Activated T-cell treated with anti-CD3 and anti-CD28 coated beads, Interleukin-2, amount 50 U/mL, for 4 hours (primary cell): ENCODE measurements around the gene UBE2E2. TPM values are rescaled to one million over a fixed set of nuclear protein-coding genes. Genes with fewer than 3 reads are reported as not detected.

Experiments used
- ATAC-seq, 2 donors: fragments of 200-7000 bp; cut with Tn5 transposase; one replicate each; pipeline ENCODE4 v1.10.0; 2021
- DNase-seq: peaks from one replicate; pipeline ENCODE4 v3.0.0-alpha.2; 2020
- H3K27me3 Mint-ChIP-seq: one replicate; pipeline ENCODE4 v1.8.0; 2021; ENCODE audit warnings: low read depth, mixed read lengths
- H3K36me3 Mint-ChIP-seq: one replicate; pipeline ENCODE4 v1.8.0; 2022; ENCODE audit warnings: mixed read lengths; ENCODE audit not compliant: insufficient read depth
- H3K4me1 Mint-ChIP-seq: one replicate; pipeline ENCODE4 v1.8.0; 2021; ENCODE audit warnings: low read depth, mixed read lengths
- H3K4me3 Mint-ChIP-seq: one replicate; pipeline ENCODE4 v1.8.0; 2021; ENCODE audit warnings: mild to moderate bottlenecking, moderate library complexity, mixed read lengths
- H3K9me3 Mint-ChIP-seq: one replicate; pipeline ENCODE4 v1.8.0; 2021; ENCODE audit warnings: mixed read lengths
- total RNA-seq, 3 donors: library from RNA; stranded (reverse); gene quantifications; one replicate each; pipeline ENCODE4 v1.2.1, GENCODE V29; 2021

The UBE2E2 gene
- total RNA-seq, 3 donors from 2014 or later, result 8.7 to 11.5 (median 10.4) TPM

- Mint-ChIP-seq H3K36me3 (no peaks in the 10 kb centered on the region), H3K27me3 (no peaks in the 10 kb centered on the region), H3K4me3 (no peak overlapping the region), H3K4me1 (no peaks in the 10 kb centered on the region), H3K9me3 (no peaks in the 10 kb centered on the region)
- DNase-seq (no peak), ATAC-seq (no peak)
These were observed 98.7 kb downstream of the UBE2E2 start for GRCh38 chr3:23301819-23302218.

GRCh38 chr3:23302271-23302670 is 99.1 kb downstream of the UBE2E2 start:
- no peaks in the 10 kb centered on the region for H3K36me3 Mint-ChIP-seq
- no peaks in the 10 kb centered on the region for H3K27me3 Mint-ChIP-seq
- no peaks in the 10 kb centered on the region for H3K4me1 Mint-ChIP-seq
- ATAC-seq (no peak), DNase-seq (no peak)
- H3K9me3 Mint-ChIP-seq, result no peaks in the 10 kb centered on the region
- no peak overlapping the region for H3K4me3 Mint-ChIP-seq

GRCh38 chr3:23303601-23304217 is 100.6 kb downstream of the UBE2E2 start:
- no peaks in the 10 kb centered on the region for H3K4me1 Mint-ChIP-seq

GRCh38 chr3:23304424-23304823 is 101.3 kb downstream of the UBE2E2 start:
- H3K36me3 Mint-ChIP-seq, result no peaks in the 10 kb centered on the region
- DNase-seq (no peak), ATAC-seq (no peak)
- H3K9me3 Mint-ChIP-seq, result no peaks in the 10 kb centered on the region
- H3K27me3 Mint-ChIP-seq, result no peaks in the 10 kb centered on the region
- no peaks in the 10 kb centered on the region for H3K4me1 Mint-ChIP-seq
- H3K4me3 Mint-ChIP-seq, result no peak overlapping the region

More at GRCh38 chr3:23303601-23304217, 100.6 kb downstream of the UBE2E2 start:
- no peaks in the 10 kb centered on the region for H3K27me3 Mint-ChIP-seq
- no peaks in the 10 kb centered on the region for H3K9me3 Mint-ChIP-seq
- no peak for ATAC-seq
- H3K4me3 Mint-ChIP-seq, result no peak overlapping the region
- no peak for DNase-seq
- H3K36me3 Mint-ChIP-seq, result no peaks in the 10 kb centered on the region

- Mint-ChIP-seq H3K4me1 (peaks cover 3% of the 10 kb centered on the region), H3K9me3 (no peaks in the 10 kb centered on the region), H3K27me3 (no peaks in the 10 kb centered on the region), H3K4me3 (no peak overlapping the region), H3K36me3 (no peaks in the 10 kb centered on the region)
- DNase-seq (no peak), ATAC-seq (no peak)
These were observed 106.0 kb downstream of the UBE2E2 start for GRCh38 chr3:23308986-23309625.

- H3K9me3 Mint-ChIP-seq, result peaks cover 4% of the 10 kb centered on the region
- no peaks in the 10 kb centered on the region for H3K36me3 Mint-ChIP-seq
- H3K27me3 Mint-ChIP-seq, result no peaks in the 10 kb centered on the region
- DNase-seq, result no peak
- H3K4me1 Mint-ChIP-seq, result peaks cover 3% of the 10 kb centered on the region
- no peak for ATAC-seq
- no peak overlapping the region for H3K4me3 Mint-ChIP-seq
These were observed 109.7 kb downstream of the UBE2E2 start for GRCh38 chr3:23312866-23313265.

GRCh38 chr3:23314981-23315762 is 112.0 kb downstream of the UBE2E2 start:
- Mint-ChIP-seq H3K4me3 (no peak overlapping the region), H3K9me3 (peaks cover 4% of the 10 kb centered on the region), H3K4me1 (peaks cover 4% of the 10 kb centered on the region), H3K36me3 (no peaks in the 10 kb centered on the region), H3K27me3 (no peaks in the 10 kb centered on the region)
- no peak for ATAC-seq
- DNase-seq, result no peak

GRCh38 chr3:23316924-23317323 is 113.8 kb downstream of the UBE2E2 start:
- DNase-seq (no peak), ATAC-seq (no peak)
- Mint-ChIP-seq H3K4me3 (no peak overlapping the region), H3K4me1 (peaks cover 4% of the 10 kb centered on the region), H3K9me3 (peaks cover 4% of the 10 kb centered on the region), H3K27me3 (no peaks in the 10 kb centered on the region), H3K36me3 (no peaks in the 10 kb centered on the region)

- DNase-seq, result no peak
- Mint-ChIP-seq H3K27me3 (no peaks in the 10 kb centered on the region), H3K4me3 (no peak overlapping the region), H3K4me1 (peaks cover 9% of the 10 kb centered on the region), H3K36me3 (no peaks in the 10 kb centered on the region), H3K9me3 (peaks cover 4% of the 10 kb centered on the region)
- peak in 1 of 2 donors; percentile 14 for ATAC-seq
These were observed 116.5 kb downstream of the UBE2E2 start for GRCh38 chr3:23319366-23320312.

GRCh38 chr3:23320586-23321570 is 117.8 kb downstream of the UBE2E2 start:
- Mint-ChIP-seq H3K27me3 (no peaks in the 10 kb centered on the region), H3K9me3 (no peaks in the 10 kb centered on the region)

GRCh38 chr3:23324745-23325144 is 121.6 kb downstream of the UBE2E2 start:
- Mint-ChIP-seq H3K4me1 (peaks cover 20% of the 10 kb centered on the region), H3K9me3 (no peaks in the 10 kb centered on the region), H3K27me3 (no peaks in the 10 kb centered on the region), H3K4me3 (no peak overlapping the region), H3K36me3 (no peaks in the 10 kb centered on the region)
- peak in 1 of 2 donors; percentile 38 for ATAC-seq
- no peak for DNase-seq

More at GRCh38 chr3:23320586-23321570, 117.8 kb downstream of the UBE2E2 start:
- H3K4me3 Mint-ChIP-seq, result no peak overlapping the region
- no peak for ATAC-seq
- no peaks in the 10 kb centered on the region for H3K36me3 Mint-ChIP-seq
- no peak for DNase-seq
- H3K4me1 Mint-ChIP-seq, result peaks cover 20% of the 10 kb centered on the region

- no peaks in the 10 kb centered on the region for H3K27me3 Mint-ChIP-seq
- peaks cover 20% of the 10 kb centered on the region for H3K4me1 Mint-ChIP-seq
- no peaks in the 10 kb centered on the region for H3K36me3 Mint-ChIP-seq
- no peak overlapping the region for H3K4me3 Mint-ChIP-seq
- H3K9me3 Mint-ChIP-seq, result no peaks in the 10 kb centered on the region
- DNase-seq (no peak), ATAC-seq (peak; percentile 58 to 67)
These were observed 122.4 kb downstream of the UBE2E2 start for GRCh38 chr3:23325466-23326065.
